ENCODE results near the gene CABLES2.
A peak's percentile ranks its signal among the peaks of the same experiment; 100 is the strongest.

The CABLES2 gene

GRCh38 chr20:62348604-62349003, 58.5 kb downstream of the CABLES2 start:
- peaks cover 5% of the 10 kb centered on the region for H3K9me3 Mint-ChIP-seq
- no peak overlapping the region for H3K4me3 Mint-ChIP-seq
- DNase-seq (ENCODE audit: low spot score in 2 of 2) = no peak
- H3K27ac Mint-ChIP-seq = no peak overlapping the region
- no peak for ATAC-seq (ENCODE audit: low read depth)
- no peaks in the 10 kb centered on the region for H3K27me3 Mint-ChIP-seq
- H3K36me3 Mint-ChIP-seq = peaks cover 9% of the 10 kb centered on the region
- peaks cover 5% of the 10 kb centered on the region for H3K4me1 Mint-ChIP-seq

DNA sequence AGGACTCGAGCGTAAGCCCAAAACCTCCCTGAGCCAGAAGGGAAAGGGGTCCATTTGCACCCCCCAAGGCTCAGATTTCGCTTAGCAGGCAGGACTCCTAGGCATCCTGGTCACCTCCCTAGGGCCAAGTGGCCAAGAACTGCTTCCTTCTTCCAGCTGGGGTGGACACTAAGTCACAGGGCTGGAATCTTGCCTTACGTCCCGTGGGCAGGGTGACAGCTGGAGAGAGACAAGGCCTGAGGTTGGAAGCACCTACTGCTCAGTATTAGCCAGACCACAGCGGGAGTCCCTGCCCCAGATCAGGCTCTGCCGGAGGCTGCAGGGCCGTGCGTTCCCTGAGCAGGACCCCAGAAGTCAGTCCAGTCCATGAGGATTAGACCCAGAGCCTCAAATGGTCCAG, 59.6 kb downstream of the CABLES2 start:
- H3K4me3 Mint-ChIP-seq = no peak overlapping the region
- peaks cover 10% of the 10 kb centered on the region for H3K36me3 Mint-ChIP-seq
- H3K4me1 Mint-ChIP-seq = peaks cover 5% of the 10 kb centered on the region
- DNase-seq (ENCODE audit: low spot score in 2 of 2) (no peak), ATAC-seq (ENCODE audit: low read depth) (no peak)
- no peak overlapping the region for H3K27ac Mint-ChIP-seq
- peaks cover 5% of the 10 kb centered on the region for H3K9me3 Mint-ChIP-seq
- H3K27me3 Mint-ChIP-seq = no peaks in the 10 kb centered on the region

DNA sequence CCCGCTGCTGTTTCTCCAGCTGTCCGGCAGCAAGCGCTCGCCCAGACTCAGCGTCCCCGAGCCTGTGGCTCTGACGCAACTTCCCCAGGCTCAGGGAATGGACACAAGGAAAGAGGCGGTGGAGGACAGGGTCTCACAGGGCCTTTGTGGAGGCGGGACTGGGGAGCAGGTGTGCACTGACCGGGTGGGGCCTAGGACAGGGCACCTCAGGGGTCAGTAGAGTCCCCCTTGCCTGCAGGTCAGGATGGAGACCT, 60.0 kb downstream of the CABLES2 start:
- Mint-ChIP-seq H3K9me3 (peaks cover 5% of the 10 kb centered on the region), H3K36me3 (peaks cover 9% of the 10 kb centered on the region), H3K27ac (no peak overlapping the region), H3K27me3 (no peaks in the 10 kb centered on the region), H3K4me1 (peaks cover 5% of the 10 kb centered on the region), H3K4me3 (no peak overlapping the region)
- no peak for DNase-seq (ENCODE audit: low spot score in 2 of 2)
- ATAC-seq (ENCODE audit: low read depth) = no peak

GRCh38 chr20:62346398-62347150, 60.5 kb downstream of the CABLES2 start:
- no peak overlapping the region for H3K27ac Mint-ChIP-seq
- H3K9me3 Mint-ChIP-seq = peaks cover 5% of the 10 kb centered on the region
- ATAC-seq (ENCODE audit: low read depth) (no peak), DNase-seq (ENCODE audit: low spot score in 2 of 2) (no peak)
- H3K4me3 Mint-ChIP-seq = no peak overlapping the region
- no peaks in the 10 kb centered on the region for H3K27me3 Mint-ChIP-seq
- peaks cover 5% of the 10 kb centered on the region for H3K4me1 Mint-ChIP-seq
- peaks cover 10% of the 10 kb centered on the region for H3K36me3 Mint-ChIP-seq

GRCh38 chr20:62345681-62346370, 61.3 kb downstream of the CABLES2 start:
- no peak overlapping the region for H3K27ac Mint-ChIP-seq
- H3K36me3 Mint-ChIP-seq = peaks cover 10% of the 10 kb centered on the region
- DNase-seq (ENCODE audit: low spot score in 2 of 2) = no peak
- no peak for ATAC-seq (ENCODE audit: low read depth)
- peaks cover 5% of the 10 kb centered on the region for H3K9me3 Mint-ChIP-seq
- peaks cover 5% of the 10 kb centered on the region for H3K4me1 Mint-ChIP-seq
- H3K4me3 Mint-ChIP-seq = no peak overlapping the region
- H3K27me3 Mint-ChIP-seq = no peaks in the 10 kb centered on the region

GRCh38 chr20:62344782-62345181, 62.3 kb downstream of the CABLES2 start:
- ATAC-seq (ENCODE audit: low read depth) = no peak
- Mint-ChIP-seq H3K27me3 (no peaks in the 10 kb centered on the region), H3K4me3 (no peak overlapping the region), H3K4me1 (peaks cover 8% of the 10 kb centered on the region), H3K9me3 (peaks cover 5% of the 10 kb centered on the region), H3K36me3 (peaks cover 13% of the 10 kb centered on the region), H3K27ac (no peak overlapping the region)
- no peak for DNase-seq (ENCODE audit: low spot score in 2 of 2)

DNA sequence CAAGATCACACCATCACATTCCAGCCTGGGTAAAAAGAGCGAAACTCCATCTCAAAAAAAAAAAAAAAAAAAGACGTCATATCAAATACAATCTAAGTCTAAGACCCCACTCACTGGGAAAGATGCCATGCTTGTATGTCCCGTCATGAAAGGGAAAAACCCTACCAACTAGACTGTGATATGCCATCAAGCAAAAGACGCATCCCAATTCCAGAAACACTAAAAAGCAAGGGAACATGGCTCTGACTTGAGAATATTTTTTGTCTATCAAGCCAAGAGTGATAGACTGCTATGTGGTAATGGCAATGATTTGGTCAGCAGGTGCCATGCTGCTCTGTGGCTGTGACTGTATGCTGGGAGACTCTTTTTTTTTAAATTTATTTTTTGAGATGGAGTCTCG, 63.0 kb downstream of the CABLES2 start:
- peaks cover 11% of the 10 kb centered on the region for H3K4me1 Mint-ChIP-seq
- ATAC-seq (ENCODE audit: low read depth) (no peak), DNase-seq (ENCODE audit: low spot score in 2 of 2) (no peak)
- no peaks in the 10 kb centered on the region for H3K27me3 Mint-ChIP-seq
- peaks cover 11% of the 10 kb centered on the region for H3K36me3 Mint-ChIP-seq
- peaks cover 3% of the 10 kb centered on the region for H3K9me3 Mint-ChIP-seq
- H3K4me3 Mint-ChIP-seq = no peak overlapping the region
- H3K27ac Mint-ChIP-seq = no peak overlapping the region

- no peak for ATAC-seq (ENCODE audit: low read depth)
Measured at GRCh38 chr20:62342910-62343309, 64.2 kb downstream of the CABLES2 start.

GRCh38 chr20:62339647-62340062, 67.4 kb downstream of the CABLES2 start:
- Mint-ChIP-seq H3K4me1 (peaks cover 39% of the 10 kb centered on the region), H3K9me3 (peaks cover 3% of the 10 kb centered on the region), H3K4me3 (peak overlapping the region; percentile 92), H3K36me3 (peaks cover 8% of the 10 kb centered on the region), H3K27me3 (no peaks in the 10 kb centered on the region), H3K27ac (peak overlapping the region; percentile 95)
- DNase-seq (ENCODE audit: low spot score in 2 of 2) (peak; percentile 63 to 74), ATAC-seq (ENCODE audit: low read depth) (peak; percentile 63)

More at GRCh38 chr20:62342910-62343309, 64.2 kb downstream of the CABLES2 start:
- Mint-ChIP-seq H3K27ac (no peak overlapping the region), H3K36me3 (peaks cover 8% of the 10 kb centered on the region), H3K4me3 (no peak overlapping the region), H3K4me1 (peaks cover 14% of the 10 kb centered on the region), H3K27me3 (no peaks in the 10 kb centered on the region), H3K9me3 (no peaks in the 10 kb centered on the region)
- DNase-seq (ENCODE audit: low spot score in 2 of 2) = no peak

Measured in memory B cell (primary cell).